Endothelial cell of umbilical vein (primary cell): ENCODE measurements around the gene VCAN. TPM values are rescaled to one million over a fixed set of nuclear protein-coding genes. Genes with fewer than 3 reads are reported as not detected.

Experiments used
- BruUV-seq: library from RNA; stranded (reverse); fragments of 400-500 nt; replicated peaks from 2 replicates; lab custom pipeline; 2021; lab: Mats Ljungman, UMichigan
- CTCF ChIA-PET: fragments of 300-600, 350-600 bp; sonication (Branson Sonifier 250); formaldehyde crosslinking; loops from one replicate; lab custom pipeline; 2021; ENCODE audit warnings: antibody characterized with exemption, inconsistent platforms; lab: Charles Lee
- POLR2A ChIA-PET: fragments of 300-600, 350-600 bp; sonication (Branson Sonifier 250); formaldehyde crosslinking; loops from one replicate; lab custom pipeline; 2021; ENCODE audit warnings: antibody characterized with exemption, inconsistent platforms; lab: Charles Lee
- DNase-seq: peaks from one replicate; pipeline ENCODE4 v3.0.0-alpha.2; 2011; ENCODE audit warnings: low read depth, low spot score
- FAIRE-seq: peaks from 2 replicates; lab custom pipeline; 2011; peaks lifted over from hg19 to GRCh38; lab: Jason Lieb, UNC
- H2AFZ ChIP-seq: 2 replicates; pipeline ENCODE4 v1.6.0; 2012; ENCODE audit warnings: low read depth, low read length, control low read depth, inconsistent platforms
- H3K27ac ChIP-seq: 2 replicates; pipeline ENCODE4 v1.5.1; 2011; ENCODE audit warnings: low read depth, mild to moderate bottlenecking, control low read depth, low read length, moderate library complexity; ENCODE audit not compliant: insufficient read depth
- H3K27me3 ChIP-seq, 2 experiments: 2 replicates each; pipeline versions ENCODE4 v1.6.0 to v1.6.1; 2011; ENCODE audit warnings: low read length in 2 of 2, mixed read lengths in 1 of 2; ENCODE audit not compliant: control insufficient read depth in 2 of 2, insufficient read depth in 2 of 2
- H3K36me3 ChIP-seq, 2 experiments: 2 replicates in 1 of 2; 3 replicates in 1 of 2; pipeline ENCODE4 v1.5.1; 2011; ENCODE audit warnings: low read length in 2 of 2, mild to moderate bottlenecking in 1 of 2, moderate library complexity in 1 of 2; ENCODE audit not compliant: control insufficient read depth in 2 of 2, insufficient read depth in 2 of 2; ENCODE audit errors: extremely low read depth in 1 of 2
- H3K4me1 ChIP-seq: 3 replicates; pipeline ENCODE4 v1.5.1; 2011; ENCODE audit warnings: mild to moderate bottlenecking, low read length; ENCODE audit not compliant: control insufficient read depth, insufficient read depth; ENCODE audit errors: extremely low read depth
- H3K4me2 ChIP-seq: 2 replicates; pipeline ENCODE4 v1.6.1; 2011; ENCODE audit warnings: low read length, control low read depth, mixed read lengths; ENCODE audit not compliant: insufficient read depth
- H3K4me3 ChIP-seq, 3 experiments: fragments of 200-600 bp in 1 of 3; sonication (generic), shearing (Covaris generic) in 1 of 3; replicated peaks in 1 of 3; 2 replicates each; pipeline ENCODE4 v1.5.1; 2011 to 2016; ENCODE audit warnings: control low read depth in 3 of 3, low read length in 3 of 3, mild to moderate bottlenecking in 2 of 3, inconsistent platforms in 1 of 3, low read depth in 1 of 3, moderate library complexity in 1 of 3; ENCODE audit not compliant: insufficient read depth in 1 of 3
- H3K79me2 ChIP-seq: 2 replicates; pipeline ENCODE4 v1.6.0; 2012; ENCODE audit warnings: low read length, inconsistent platforms; ENCODE audit not compliant: control insufficient read depth, insufficient read depth
- H3K9ac ChIP-seq: replicated peaks from 2 replicates; pipeline ENCODE3; 2011; ENCODE audit warnings: low read length, control low read depth; ENCODE audit not compliant: insufficient read depth; ENCODE audit errors: extremely low read depth
- H3K9me1 ChIP-seq: replicated peaks from 3 replicates; pipeline ENCODE4 v1.6.0; 2011; ENCODE audit warnings: mild to moderate bottlenecking, low read length; ENCODE audit not compliant: control insufficient read depth, insufficient read depth; ENCODE audit errors: extremely low read depth
- H3K9me3 ChIP-seq: replicated peaks from 2 replicates; pipeline ENCODE4 v1.5.1; 2012; ENCODE audit warnings: low read length, inconsistent platforms; ENCODE audit not compliant: control insufficient read depth, insufficient read depth
- H4K20me1 ChIP-seq: replicated peaks from 2 replicates; pipeline ENCODE3; 2011; ENCODE audit warnings: mild to moderate bottlenecking, low read length; ENCODE audit not compliant: control insufficient read depth, insufficient read depth; ENCODE audit errors: extremely low read depth
- EZH2 ChIP-seq: IDR thresholded peaks from 2 replicates; pipeline ENCODE4 v1.6.1; 2012; ENCODE audit warnings: borderline replicate concordance, low read depth, mild to moderate bottlenecking, moderate library complexity, low read length, inconsistent platforms; ENCODE audit not compliant: severe bottlenecking
- FOS ChIP-seq: IDR thresholded peaks from 2 replicates; pipeline ENCODE4 v1.6.1; 2011; ENCODE audit warnings: mild to moderate bottlenecking, low read length, moderate library complexity, borderline replicate concordance; ENCODE audit not compliant: insufficient read depth
- GATA2 ChIP-seq: IDR thresholded peaks from 2 replicates; pipeline ENCODE4 v1.7.0; 2011; ENCODE audit warnings: low read depth, mild to moderate bottlenecking, moderate library complexity, mixed read lengths, low read length; ENCODE audit not compliant: insufficient read length, insufficient read depth
- JUN ChIP-seq: IDR thresholded peaks from 2 replicates; pipeline ENCODE4 v1.6.1; 2011; ENCODE audit warnings: borderline replicate concordance, low read depth; ENCODE audit not compliant: insufficient read length, insufficient read depth
- MYC ChIP-seq: IDR thresholded peaks from one replicate; pipeline ENCODE4 v1.6.1; 2011; ENCODE audit warnings: mild to moderate bottlenecking, low read depth, low read length
- POLR2A ChIP-seq: IDR thresholded peaks from 2 replicates; pipeline ENCODE4 v1.6.1; 2012; ENCODE audit warnings: low read depth, mild to moderate bottlenecking, control low read depth, low read length
- POLR2AphosphoS5 ChIP-seq: IDR thresholded peaks from 2 replicates; pipeline ENCODE4 v1.6.1; 2012; ENCODE audit warnings: low read depth, mild to moderate bottlenecking, control low read depth, low read length, moderate library complexity; ENCODE audit not compliant: insufficient read depth
- dilution Hi-C: fragments of 300-500 bp; cut with MboI; formaldehyde crosslinking; loops from one replicate; pipeline ENCODE4 v1.15.0; 2019; ENCODE audit warnings: low sequenced_read_pairs; ENCODE audit not compliant: extremely low pct_ligation_motif_present
- intact Hi-C: fragments of 100-400 bp; cut with micrococcal nuclease; formaldehyde crosslinking; loops from one replicate; pipeline ENCODE4 v1.10.0; 2022
- polyA plus RNA-seq, 4 experiments: library from polyadenylated mRNA; depleted of rRNA in 3 of 4; stranded (reverse) in 3 of 4; unstranded in 1 of 4; fragments of >200 nt; gene quantifications; 2 replicates each; pipeline versions ENCODE4 v1.2.1 to v1.2.3, GENCODE V29; 2011 to 2012; ENCODE audit warnings: missing spikeins in 1 of 4
- total RNA-seq: library from RNA; stranded (reverse); gene quantifications from 2 replicates; pipeline ENCODE4 v1.2.3, GENCODE V29; 2021
- TF ChIP-seq, protein P1 (sequence below), 2 donors: IDR thresholded peaks; 1 replicate in 1 of 2; 2 replicates in 1 of 2; pipeline ENCODE4 v1.5.1; 2011; ENCODE audit warnings: low read length in 2 of 2, mild to moderate bottlenecking in 2 of 2, moderate library complexity in 2 of 2, control low read depth in 1 of 2, inconsistent platforms in 1 of 2, low read depth in 1 of 2; ENCODE audit not compliant: insufficient read depth in 1 of 2; ENCODE audit errors: extremely low read depth in 1 of 2
- TF ChIP-seq, protein P2 (sequence below): IDR thresholded peaks from 2 replicates; pipeline ENCODE4 v1.6.1; 2011; ENCODE audit not compliant: insufficient read depth, insufficient read length

VCAN gene
- total and polyA plus RNA-seq, 2 donors (not counting 3 experiments of a cell fraction or from before 2014, with no cell fraction given): 0.35 to 1.2 TPM

DNA sequence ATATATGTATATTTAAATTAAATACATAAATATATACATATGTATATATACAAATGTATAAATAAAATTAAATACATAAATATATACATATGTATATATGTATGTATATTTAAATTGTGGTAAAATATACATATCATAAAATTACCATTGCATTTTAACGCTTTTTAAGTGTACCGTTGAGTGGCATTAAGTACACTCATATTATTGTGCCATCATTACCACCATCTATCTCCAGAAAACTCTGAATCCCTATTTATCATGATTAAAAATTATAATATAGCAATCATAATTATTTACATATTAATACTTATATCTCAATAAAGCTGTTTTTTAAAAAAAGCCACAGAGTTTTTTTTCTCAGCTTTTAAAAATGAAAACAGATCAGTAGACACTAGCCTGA lies 27.1 kb upstream of the VCAN start:
- POLR2A ChIA-PET: no interaction called here
- no peaks in the 10 kb centered on the region for H3K79me2 ChIP-seq
- no peaks in the 10 kb centered on the region for H3K9me3 ChIP-seq
- no peaks in the 10 kb centered on the region for H4K20me1 ChIP-seq
- CTCF ChIA-PET: no interaction called here
- intact Hi-C loops: no loop called here
- H3K36me3 ChIP-seq: no peaks in the 10 kb centered on the region
- no peak overlapping the region for H3K4me2 ChIP-seq
- TF ChIP-seq EZH2 (no peak), GATA2 (no peak), POLR2A (no peak), JUN (no peak), POLR2AphosphoS5 (no peak), MYC (no peak), FOS (no peak)
- TF ChIP-seq, protein P1, sequence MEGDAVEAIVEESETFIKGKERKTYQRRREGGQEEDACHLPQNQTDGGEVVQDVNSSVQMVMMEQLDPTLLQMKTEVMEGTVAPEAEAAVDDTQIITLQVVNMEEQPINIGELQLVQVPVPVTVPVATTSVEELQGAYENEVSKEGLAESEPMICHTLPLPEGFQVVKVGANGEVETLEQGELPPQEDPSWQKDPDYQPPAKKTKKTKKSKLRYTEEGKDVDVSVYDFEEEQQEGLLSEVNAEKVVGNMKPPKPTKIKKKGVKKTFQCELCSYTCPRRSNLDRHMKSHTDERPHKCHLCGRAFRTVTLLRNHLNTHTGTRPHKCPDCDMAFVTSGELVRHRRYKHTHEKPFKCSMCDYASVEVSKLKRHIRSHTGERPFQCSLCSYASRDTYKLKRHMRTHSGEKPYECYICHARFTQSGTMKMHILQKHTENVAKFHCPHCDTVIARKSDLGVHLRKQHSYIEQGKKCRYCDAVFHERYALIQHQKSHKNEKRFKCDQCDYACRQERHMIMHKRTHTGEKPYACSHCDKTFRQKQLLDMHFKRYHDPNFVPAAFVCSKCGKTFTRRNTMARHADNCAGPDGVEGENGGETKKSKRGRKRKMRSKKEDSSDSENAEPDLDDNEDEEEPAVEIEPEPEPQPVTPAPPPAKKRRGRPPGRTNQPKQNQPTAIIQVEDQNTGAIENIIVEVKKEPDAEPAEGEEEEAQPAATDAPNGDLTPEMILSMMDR (IDR thresholded peaks at IDR 0.05; ENCODE audit: extremely low read depth in 1 of 2, insufficient read depth in 1 of 2, low read depth in 1 of 2, low read length in 2 of 2): no peak
- TF ChIP-seq, protein P2, sequence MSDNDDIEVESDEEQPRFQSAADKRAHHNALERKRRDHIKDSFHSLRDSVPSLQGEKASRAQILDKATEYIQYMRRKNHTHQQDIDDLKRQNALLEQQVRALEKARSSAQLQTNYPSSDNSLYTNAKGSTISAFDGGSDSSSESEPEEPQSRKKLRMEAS: no peak
- no peak overlapping the region for H3K27ac ChIP-seq
- no peak for DNase-seq
- H2AFZ ChIP-seq: no peak overlapping the region
- H3K9me1 ChIP-seq: no peaks in the 10 kb centered on the region
- H3K4me3 ChIP-seq: no peak overlapping the region
- BruUV-seq: no TSS peak
- H3K4me1 ChIP-seq: no peaks in the 10 kb centered on the region
- peaks cover 0 to 4% of the 10 kb centered on the region in 2 experiments for H3K27me3 ChIP-seq
- FAIRE-seq: no peak
- H3K9ac ChIP-seq: no peak overlapping the region
- dilution Hi-C loops: no loop called here
